Measurements from ENCODE around the gene CBLN2.

GRCh38 chr18:72572896-72573295 lies 28.8 kb upstream of the CBLN2 start:
- no peak for TF ChIP-seq CTCF (IDR thresholded peaks at IDR 0.05)
- TF ChIP-seq POLR2A (IDR thresholded peaks at IDR 0.05), result no peak
